DMS 273 (cell line): ENCODE measurements around the gene TBPL1.

Experiments
- DNase-seq: peaks from one replicate; lab custom pipeline; 2025; ENCODE audit not compliant: unreplicated experiment; lab: John Stamatoyannopoulos, UW

The TBPL1 gene

DNA sequence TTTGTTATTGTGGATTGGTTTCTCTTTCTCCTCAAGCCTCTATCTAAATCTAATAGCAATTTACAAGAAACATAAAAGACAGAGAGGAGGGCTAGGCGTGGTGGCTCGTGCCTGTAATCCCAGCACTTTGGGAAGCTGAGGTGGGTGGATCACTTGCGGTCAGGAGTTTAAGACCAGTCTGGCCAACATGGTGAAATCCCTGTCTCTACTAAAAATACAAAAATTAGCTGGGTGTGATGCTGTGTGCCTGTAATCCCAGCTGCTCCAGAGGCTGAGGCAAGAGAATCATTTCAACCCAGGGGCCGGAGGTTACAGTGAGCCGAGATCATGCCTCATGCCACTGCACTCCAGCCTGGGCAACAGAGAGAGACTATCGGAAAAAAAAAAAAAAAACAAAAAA, 52.8 kb downstream of the TBPL1 start:
- no peak for DNase-seq

DNA sequence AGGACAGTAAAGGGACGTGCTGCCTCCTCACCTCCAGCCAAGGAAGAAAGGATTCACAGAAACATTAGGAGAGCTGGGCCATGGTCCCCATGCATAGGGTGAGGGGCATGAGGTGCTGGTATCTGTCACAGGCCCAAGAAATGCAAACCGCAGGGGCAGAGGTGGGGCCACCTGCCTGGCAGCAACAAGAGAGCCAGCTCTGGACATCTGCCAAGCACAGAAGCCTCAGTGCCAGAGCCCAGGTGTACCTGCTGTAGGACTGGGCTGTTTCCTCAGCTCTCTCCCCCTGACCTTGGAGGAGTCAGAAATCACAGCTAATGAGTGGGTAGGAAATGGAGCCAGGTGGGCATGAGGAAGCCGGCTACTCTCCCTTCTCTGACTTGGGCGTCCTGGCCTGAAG, 54.1 kb downstream of the TBPL1 start:
- no peak for DNase-seq

DNA sequence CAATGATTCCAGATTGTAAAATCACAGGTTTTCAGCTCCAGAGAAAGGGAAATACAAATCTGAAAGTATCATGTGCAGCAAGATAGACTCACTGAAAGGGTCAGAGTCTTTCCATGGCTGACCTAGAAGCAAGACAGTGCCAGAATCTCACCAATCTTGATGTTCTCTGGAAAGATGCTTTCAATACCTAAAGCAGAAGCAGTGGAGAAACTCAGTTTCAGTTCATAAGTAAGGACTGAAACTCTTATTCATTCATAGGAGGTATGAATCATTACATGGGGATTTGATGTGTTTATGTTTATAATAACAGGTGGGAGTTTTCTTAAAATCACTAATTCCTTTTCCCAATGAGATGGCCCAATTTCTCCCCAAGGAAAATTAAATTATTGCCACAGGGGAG, 56.9 kb downstream of the TBPL1 start:
- no peak for DNase-seq

DNA sequence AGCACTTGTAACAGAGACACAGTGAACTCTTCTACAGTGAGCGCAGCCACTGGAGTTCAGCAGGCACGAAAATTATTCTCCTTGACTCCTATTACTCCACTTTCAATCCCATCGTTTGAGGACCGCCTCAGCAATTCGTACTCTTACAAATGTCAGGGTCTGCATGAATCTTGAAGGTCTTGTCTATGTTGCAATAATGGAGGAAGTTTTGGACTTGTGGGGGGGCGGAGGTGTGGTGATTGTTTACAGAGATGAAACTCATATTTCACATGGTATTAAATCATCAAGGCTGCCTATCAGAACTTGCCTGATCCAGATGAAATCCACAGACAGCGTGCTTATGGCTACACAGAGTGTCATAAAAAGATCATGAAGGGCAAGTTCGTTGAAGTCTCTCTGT, 57.4 kb downstream of the TBPL1 start:
- no peak for DNase-seq

DNA sequence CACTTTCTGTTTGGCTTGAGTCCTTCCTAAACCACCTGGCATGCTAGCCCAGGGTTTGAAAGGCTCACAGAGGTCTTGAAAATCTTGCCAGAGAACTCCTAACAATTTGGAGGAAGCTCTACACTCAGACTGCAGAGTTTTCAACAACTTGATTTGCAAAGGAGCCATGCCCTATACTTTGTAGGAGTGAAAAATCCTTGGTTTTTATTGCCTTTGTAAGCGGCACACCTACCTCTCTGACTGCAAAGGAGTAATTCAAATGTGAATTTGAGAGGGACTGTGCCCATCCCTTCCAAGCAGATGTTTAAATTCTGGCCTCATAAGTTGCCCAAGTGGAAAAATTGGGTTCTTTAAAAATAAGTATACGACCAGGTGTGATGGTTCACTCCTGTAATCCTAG, 58.0 kb downstream of the TBPL1 start:
- DNase-seq = no peak

DNA sequence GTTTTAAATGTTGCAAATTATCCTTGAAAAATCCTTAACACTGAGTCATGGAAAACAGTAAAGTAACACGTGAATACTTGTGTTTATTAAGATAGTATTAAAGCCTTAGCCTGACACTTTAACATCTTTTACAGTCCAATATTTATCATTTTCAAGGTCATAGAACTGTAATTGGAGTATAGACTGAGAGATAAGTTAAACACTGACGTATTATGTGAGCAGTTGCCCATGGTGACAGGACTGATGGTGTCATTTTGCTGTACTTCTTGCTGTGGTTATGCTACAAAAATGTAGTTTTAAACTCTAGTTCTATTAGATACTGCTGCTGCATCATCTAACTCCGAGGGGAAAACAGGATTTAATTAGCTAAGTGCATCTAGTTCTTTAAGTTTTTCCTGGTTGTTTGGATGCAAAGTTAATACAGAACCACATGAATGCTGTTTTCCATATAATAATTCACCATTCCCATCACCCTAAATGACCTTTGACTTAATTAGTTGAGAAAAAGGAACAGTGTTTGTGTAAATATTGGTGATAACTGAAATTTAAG, 61.6 kb downstream of the TBPL1 start:
- no peak for DNase-seq

DNA sequence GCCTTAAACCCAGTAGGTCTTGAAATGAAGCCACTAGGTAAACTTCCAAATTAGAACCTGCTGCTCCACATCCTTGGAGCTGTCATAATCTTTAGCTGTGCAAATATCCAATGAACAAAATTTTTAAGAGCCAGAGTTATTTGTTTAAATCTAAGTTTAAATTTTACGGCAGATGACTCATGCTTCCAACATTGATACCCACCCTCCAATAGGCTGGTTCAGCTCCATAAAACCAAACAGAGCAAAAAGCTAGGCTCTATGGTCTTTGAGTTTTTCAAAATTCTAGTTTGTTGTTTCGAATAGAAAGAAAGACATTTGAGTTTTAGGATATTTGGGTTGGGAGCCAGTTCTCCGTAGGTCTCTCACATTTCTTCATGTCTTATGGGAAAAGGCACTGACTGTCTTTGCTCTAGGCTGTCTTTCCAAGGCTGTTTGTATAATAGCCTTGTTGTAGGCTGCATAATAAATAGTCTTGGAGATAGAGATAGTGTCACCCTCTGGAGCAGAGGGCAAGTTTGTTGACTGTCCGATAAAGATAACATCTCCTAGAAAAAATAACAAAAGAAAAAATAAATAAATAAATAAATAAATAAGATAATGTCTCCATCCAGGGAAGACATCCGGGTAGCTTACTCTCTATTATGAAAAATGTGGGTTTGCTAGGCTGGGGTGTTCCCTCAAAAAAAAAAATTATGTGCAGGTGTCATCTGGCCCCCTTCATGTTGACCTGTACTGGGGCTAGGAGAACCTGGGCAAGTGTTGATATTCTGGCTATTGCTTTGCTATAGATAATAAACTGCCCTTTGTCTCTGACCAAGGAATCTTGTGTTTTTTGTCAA, 62.9 kb downstream of the TBPL1 start:
- DNase-seq = no peak

DNA sequence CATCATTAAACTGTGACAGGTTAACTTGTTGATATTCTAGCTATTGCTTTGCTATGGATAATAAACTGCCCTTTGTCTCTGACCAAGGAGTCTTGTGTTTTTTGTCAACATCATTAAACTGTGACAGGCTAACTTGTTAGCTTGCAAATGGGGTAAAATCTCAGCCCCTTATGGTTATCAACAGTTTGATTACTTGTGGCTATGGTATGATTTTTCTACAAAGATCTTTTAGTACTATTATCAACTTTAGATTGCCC, 63.5 kb downstream of the TBPL1 start:
- DNase-seq = no peak

DNA sequence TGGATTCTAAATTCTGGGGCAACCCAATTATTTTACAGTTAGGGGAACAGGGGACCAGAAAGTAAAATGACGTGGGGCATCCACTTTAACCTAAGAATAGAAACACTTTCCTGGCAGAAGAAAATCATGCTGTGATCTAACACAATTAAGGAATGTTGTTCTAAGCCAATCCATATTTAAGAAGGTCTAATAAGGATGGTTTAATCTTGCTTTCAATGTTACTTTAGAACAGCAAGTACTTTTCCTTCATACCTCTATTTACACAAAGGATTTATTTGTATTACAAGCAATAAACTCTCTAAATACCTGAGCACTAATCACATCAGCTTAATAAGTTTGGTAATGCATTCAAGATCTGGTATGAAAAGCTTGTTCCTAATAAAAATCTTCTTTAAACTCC, 67.0 kb downstream of the TBPL1 start:
- no peak for DNase-seq

DNA sequence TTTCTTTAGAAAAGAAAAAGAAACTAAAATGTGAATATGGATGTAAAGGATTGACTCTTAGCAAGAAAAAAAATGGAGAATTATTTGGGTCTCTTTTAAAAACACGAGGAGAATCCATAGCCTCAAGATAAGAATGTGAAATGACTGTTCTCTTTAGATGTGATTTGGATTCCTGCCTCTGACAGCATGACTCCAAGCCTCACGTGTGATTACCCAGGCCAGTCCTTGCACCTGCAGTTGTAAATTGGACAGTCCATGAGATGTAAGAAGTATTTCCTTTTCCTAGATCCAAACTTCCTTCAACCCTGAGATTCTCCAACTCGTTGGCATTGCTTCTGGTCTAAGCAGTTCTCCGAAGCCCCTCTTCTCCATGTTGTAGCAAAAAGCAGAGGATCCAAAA, 67.5 kb downstream of the TBPL1 start:
- DNase-seq = no peak

DNA sequence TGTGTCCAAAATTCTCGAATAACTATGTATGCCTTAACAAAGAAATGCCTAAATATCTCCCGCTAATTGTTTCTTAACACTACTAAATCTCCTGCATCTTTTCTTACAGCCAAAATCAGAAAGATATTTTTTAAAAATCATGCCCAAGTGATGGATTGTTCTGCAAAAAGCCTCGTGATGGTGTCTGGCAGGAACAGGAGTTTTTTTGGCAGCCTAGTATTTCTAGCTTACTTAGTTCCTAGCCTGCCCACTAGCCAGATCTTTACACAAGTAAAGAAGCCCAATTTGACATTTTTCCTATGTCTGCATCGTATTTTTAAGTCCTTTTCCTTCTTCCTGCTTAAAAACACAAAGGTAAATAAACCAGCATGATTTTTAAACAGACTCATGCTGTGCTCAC, 67.9 kb downstream of the TBPL1 start:
- DNase-seq = no peak

DNA sequence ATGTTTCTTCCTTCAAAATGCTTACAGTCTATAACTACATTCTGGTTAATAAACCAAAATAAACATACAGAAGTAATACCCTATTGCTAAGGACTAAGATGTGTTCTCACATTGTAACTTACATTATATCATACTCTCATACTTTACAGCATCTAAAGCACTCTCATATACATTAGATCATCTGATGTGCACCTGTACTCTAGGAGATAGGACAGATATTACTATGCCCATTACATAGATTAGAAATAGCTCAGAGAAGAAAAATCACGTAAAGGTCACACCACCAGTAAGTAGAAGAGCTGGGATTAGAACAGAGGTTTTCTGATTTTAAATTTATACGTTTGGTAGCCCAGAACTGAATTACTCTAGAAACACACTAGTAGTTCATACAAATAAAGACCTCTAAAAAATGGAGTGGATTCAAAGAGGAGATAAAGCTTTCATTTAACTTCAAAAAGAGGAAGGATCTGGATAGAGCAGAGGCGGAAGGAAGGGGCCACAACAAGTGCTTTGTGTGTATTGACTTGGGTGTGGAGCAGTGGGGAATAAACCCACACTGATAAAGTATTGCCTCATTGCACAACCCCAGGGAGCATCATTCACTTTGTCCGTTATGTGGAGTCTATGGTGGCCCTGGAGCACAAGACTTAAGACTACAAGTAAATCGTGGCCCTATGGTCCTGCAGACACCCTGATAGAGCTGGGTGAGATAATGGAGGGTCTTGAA, 68.5 kb downstream of the TBPL1 start:
- DNase-seq = no peak

DNA sequence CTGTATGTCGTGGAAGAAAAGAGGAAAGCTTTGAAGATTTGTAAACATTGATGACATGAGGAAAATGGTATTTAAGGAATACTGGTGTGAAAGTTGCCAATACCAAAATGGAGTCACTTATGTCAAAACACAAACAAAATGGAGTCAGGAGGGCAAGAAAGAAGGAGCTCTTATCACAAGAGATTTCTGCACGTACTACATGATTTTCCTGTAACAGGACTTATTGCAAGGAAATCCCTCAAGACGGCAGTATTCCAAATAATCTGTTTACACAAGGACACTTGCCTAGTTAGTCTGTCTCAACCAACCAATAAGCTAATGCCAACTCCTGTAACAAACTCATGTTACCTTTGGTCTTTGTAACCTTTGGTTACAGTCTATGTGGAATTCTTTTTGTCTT, 69.6 kb downstream of the TBPL1 start:
- no peak for DNase-seq

DNA sequence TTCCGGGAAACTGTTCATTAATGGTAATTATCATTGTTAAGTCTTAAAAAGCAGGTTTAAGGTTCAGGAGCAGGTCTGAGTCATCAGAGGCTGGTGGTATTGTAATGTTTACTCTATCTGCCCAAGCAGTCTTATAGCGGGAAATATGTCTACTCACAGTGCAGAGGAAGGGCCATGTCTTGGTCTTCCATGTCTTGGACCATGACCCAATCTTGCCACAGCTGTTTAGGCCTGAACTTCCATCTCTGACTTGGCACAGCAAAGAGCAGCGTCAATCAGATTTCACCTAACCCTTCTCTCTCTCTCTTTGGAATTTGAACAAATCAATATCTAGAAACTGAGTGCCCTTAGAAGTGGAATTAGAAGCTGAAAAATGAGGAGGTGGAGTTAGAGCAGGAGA, 73.6 kb downstream of the TBPL1 start:
- DNase-seq = no peak

DNA sequence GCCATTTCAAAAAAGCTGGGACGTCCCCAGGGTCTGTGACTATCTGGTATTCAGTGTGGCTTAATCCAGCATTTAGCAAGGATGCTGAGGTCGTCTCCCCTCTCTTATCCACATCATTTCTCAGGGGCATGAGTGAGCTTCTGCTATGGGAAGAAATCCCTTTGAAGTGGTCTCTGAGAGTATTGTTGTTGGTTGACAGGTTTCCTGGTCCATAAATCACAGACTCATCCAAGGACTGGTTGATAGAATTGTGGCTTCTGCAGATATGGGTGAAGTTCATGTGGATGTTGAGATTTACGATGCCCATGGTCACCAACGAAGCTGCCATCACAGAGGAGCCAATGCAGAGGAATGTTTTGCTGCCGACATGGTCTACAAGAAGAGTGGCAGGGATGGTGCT, 75.4 kb downstream of the TBPL1 start:
- DNase-seq = no peak

DNA sequence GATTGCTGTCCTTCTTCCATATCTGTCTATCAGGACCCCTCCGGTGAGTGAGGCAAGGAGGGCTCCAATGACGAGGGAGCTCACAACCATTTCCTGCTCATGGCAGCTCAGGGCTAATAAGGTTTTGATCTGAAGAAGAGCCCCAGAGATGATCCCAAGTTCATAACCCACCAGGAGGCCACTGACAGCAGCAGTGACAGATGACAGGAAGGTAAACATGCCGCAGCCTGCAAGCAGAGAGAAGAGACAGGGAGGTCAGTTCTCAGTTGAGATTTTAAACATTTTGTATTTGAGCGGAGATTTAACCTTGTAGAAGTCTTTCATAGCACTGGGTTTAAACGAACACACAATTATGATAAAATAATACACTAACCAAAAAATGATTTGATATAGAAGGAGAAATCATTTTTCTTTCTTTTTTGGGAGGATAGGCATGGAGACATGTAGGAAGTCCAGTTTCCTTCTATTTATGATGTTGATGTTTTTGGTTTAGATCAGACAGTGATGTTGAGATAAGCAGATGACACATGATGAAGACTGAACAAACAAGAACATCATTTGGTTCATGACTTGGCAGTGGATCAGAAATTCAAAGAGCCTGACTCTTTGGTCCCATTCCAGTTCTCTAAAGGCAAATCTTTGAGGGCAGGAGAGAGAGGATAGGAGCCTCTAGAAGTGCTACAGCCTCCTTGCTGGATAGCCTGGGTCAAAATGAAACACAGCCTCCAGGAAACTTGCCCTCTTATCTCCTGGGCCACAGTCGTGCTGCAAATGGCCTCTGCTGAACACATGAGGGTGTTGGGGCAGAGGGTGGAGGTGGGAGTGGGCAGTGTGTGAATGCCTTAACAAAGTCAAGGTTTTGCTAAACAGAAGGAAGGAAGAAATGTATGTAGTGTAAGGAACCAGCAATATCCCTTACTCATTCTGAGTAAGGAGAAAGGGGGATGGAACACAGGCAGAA, 76.8 kb downstream of the TBPL1 start:
- peak; percentile 50 for DNase-seq

DNA sequence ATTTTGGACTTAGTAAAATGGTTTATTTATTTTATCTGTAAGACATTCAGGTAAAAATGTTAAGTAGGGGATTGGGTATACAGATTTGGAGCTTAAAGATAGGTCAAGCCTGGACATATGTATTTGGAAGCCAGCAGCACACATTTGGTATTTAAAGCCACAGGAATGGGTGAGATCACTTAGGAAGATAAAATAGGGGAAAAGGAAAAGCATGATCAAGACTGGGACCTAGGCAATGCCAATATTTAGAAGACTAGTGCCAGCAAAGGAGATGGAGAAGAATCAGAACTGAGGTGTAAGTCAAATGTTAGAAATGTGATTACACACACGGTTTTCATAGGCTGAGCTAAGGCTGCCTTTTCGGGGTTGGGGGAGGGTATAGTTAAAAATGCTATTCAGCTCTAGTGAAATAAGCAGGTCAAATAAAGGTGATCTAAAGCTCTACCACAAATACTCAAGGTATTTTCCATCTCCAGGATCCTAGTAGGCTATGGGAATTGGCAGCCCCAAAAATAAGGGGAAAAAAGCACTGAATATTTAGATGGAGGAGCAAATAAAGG, 78.8 kb downstream of the TBPL1 start:
- DNase-seq = no peak

DNA sequence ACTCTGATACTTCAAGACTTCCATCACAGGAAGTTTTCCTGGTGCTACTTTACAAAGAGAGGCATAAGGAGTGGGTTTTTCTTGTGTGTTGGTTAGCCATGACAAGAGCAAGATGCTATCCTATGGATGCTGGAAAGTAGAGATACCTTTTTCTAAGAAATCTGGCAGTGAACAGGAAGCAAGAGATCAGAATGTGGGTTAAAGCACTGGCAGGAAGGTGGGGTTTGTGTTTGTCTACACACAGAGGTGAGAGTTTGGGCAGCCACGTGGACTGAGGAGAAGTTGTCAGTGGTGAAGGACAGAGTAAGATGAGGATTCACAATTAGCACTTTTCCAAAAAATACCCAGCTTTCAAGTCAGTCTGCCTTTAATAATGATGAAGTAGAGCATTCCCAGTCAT, 81.5 kb downstream of the TBPL1 start:
- no peak for DNase-seq

DNA sequence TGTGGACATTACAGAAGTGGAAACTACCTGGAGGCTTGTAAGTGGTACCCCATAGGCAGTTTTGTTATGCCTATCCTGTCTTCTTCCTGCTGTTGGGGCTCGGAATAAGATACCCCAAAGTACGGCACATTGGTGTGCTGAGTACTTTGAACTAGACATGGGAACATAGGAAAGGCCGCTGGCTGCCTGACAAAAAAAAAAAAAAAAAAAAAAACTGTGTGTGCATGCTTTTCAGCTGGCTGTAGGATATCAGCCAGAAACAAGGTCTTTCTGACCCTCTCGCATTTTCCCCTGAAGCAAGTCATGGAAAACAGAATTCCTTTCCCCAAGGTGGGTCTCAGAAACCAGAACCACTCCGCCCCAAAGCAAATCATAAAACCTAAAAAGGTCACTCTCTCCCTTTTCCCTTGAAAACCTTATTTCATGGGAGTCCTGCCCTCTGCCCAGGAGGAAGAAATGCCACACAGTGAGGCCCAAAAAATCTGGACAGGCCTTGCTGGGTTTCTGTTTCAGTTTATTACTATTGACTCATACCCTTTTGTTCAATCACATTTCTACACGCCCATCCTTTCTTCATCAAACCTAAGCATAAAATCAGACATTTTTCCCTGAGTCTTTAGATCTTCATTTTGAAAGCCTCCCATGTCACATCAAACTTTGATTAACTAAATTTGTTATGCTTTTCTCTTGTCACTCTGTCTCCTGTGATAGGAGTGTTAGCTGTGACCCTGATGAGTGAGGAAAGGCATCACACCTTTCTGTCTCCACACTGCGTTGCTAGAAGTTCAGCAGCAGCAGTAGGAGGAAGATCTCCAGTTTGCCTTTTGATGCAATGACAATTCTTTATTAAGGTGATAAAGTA, 82.2 kb downstream of the TBPL1 start:
- no peak for DNase-seq

DNA sequence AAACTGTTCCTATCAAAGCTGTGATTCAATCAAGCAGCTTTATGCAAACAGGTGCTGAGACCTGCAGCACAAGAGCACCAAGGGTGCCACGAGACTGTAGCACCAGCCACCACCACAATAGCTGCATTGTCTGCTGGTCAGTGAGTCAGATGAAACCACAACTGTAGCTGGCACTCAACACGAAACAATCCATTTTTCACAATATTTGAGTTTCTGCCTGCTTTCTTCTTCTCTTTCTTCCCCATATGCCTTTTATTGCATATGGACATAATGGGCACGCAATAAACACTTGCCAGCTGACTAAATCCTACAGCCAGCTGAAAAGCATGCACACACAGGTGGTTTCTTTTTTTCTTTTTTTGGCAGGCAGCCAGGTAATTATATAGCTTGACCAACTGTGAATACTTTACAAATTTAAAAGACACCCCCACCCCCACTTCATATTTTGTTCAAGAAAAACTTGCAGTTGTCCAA, 82.8 kb downstream of the TBPL1 start:
- DNase-seq = peak; percentile 56
